Measurements from ENCODE around the gene FHOD1. TPM values are rescaled to one million over a fixed set of nuclear protein-coding genes. Genes with fewer than 3 reads are reported as not detected.

The FHOD1 gene
- total and polyA plus RNA-seq, 9 of the 15 experiments (the other 6 are each of a cell fraction or from before 2014, with no cell fraction given): 18.7 to 126 (median 32.3) TPM

GRCh38 chr16:67241008-67241900 lies 6.0 kb downstream of the FHOD1 start (continued):
- TF ChIP-seq ZBTB12 (CRISPR knock-in tag; IDR thresholded peaks at IDR 0.05) (no peak), ZNF518B (CRISPR knock-in tag; IDR thresholded peaks at IDR 0.05) (no peak), RERE (CRISPR knock-in tag; IDR thresholded peaks at IDR 0.05; ENCODE audit: borderline replicate concordance) (no peak), FOXK2 (conservative IDR thresholded peaks at IDR 0.05 in 1 of 2, IDR thresholded peaks at IDR 0.05 in 1 of 2; ENCODE audit: low read depth in 2 of 2) (no peak; a peak in 1 of 4 replicates)

All from K562 (cell line).